Vagina (tissue), 2 donors: Measurements from ENCODE around the gene PIP5K1B.

Experiments
- CTCF ChIP-seq, 3 experiments: fragments of 450-650 bp in 2 of 3; fragments of 200-600 bp in 1 of 3; sonication (generic) in 1 of 3; IDR thresholded peaks; one replicate each; pipeline ENCODE4 v1.5.1; 2017 to 2019; ENCODE audit warnings: antibody characterized with exemption in 3 of 3, mild to moderate bottlenecking in 2 of 3, moderate library complexity in 2 of 3
- POLR2A ChIP-seq, 2 donors: fragments of 450-650 bp; IDR thresholded peaks; one replicate each; pipeline ENCODE4 v1.6.1; 2017; ENCODE audit warnings: antibody characterized with exemption in 2 of 2, mild to moderate bottlenecking in 2 of 2, moderate library complexity in 2 of 2

GRCh38 chr9:68950689-68951088 lies 245.6 kb downstream of the PIP5K1B start:
- TF ChIP-seq CTCF (IDR thresholded peaks at IDR 0.05), result no peak
- TF ChIP-seq POLR2A (IDR thresholded peaks at IDR 0.05), result no peak
